A549 (cell line): Measurements from ENCODE around the gene CHEK1. TPM values are rescaled to one million over a fixed set of nuclear protein-coding genes. Genes with fewer than 3 reads are reported as not detected.

Experiments used
- ATAC-seq, 2 experiments: fragments of 200-7000 bp in 1 of 2; fragments of >200 bp in 1 of 2; cut with Nextera tagmentation in 1 of 2; cut with Tn5 transposase in 1 of 2; 3 replicates each; pipeline versions ENCODE4 v1.8.0 to v1.9.1; 2018 to 2020; ENCODE audit warnings: mild to moderate bottlenecking in 1 of 2, moderate library complexity in 1 of 2
- CTCF ChIA-PET: fragments of 300-600 bp; sonication (Branson Sonifier 250); formaldehyde crosslinking; extraction: SDS; loops from one replicate; lab custom pipeline; 2021; ENCODE audit warnings: antibody characterized with exemption, inconsistent platforms; lab: Yijun Ruan, JAX
- POLR2A ChIA-PET: fragments of 350-600 bp; formaldehyde crosslinking; extraction: SDS; loops from one replicate; lab custom pipeline; 2021; ENCODE audit warnings: antibody characterized with exemption, inconsistent platforms; lab: Yijun Ruan, JAX
- DNase-seq, 2 experiments: peaks; one replicate each; pipeline versions ENCODE4 v3.0.0 to v3.0.0-alpha.2; 2011 to 2016; ENCODE audit warnings: low read depth in 1 of 2, low spot score in 1 of 2
- FAIRE-seq: peaks from 2 replicates; lab custom pipeline; 2011; peaks lifted over from hg19 to GRCh38; lab: Jason Lieb, UNC
- H3K27ac ChIP-seq, 2 experiments: fragments of >200 bp; sonication (Bioruptor Twin); formaldehyde crosslinking; 3 replicates each; pipeline ENCODE4 v1.5.1; 2016 to 2017
- H3K4me1 ChIP-seq: fragments of >200 bp; sonication (Bioruptor Twin); formaldehyde crosslinking; 3 replicates; pipeline ENCODE4 v1.6.1; 2016
- H3K4me2 ChIP-seq: fragments of >200 bp; sonication (Bioruptor Twin); formaldehyde crosslinking; 3 replicates; pipeline ENCODE4 v1.6.1; 2016
- H3K4me3 ChIP-seq: fragments of >200 bp; sonication (Bioruptor Twin); formaldehyde crosslinking; 3 replicates; pipeline ENCODE4 v1.5.1; 2016
- H3K9me3 ChIP-seq: fragments of >200 bp; sonication (Bioruptor Twin); formaldehyde crosslinking; 3 replicates; pipeline ENCODE4 v1.6.1; 2016
- ATOH8 ChIP-seq: fragments of 250-450 bp; sonication (Bioruptor Pico); IDR thresholded peaks from 2 replicates; pipeline ENCODE4 v1.5.0; 2020; ENCODE audit warnings: low read depth, mild to moderate bottlenecking, moderate library complexity
- BHLHE40 ChIP-seq: IDR thresholded peaks from 2 replicates; pipeline ENCODE4 v1.6.1; 2012; ENCODE audit warnings: low read depth, low read length, inconsistent platforms
- CHD2 ChIP-seq: fragments of 150-350 bp; IDR thresholded peaks from 2 replicates; pipeline ENCODE4 v1.6.1; 2014; ENCODE audit warnings: low read length; ENCODE audit not compliant: partially characterized antibody
- CTCF ChIP-seq: fragments of >200 bp; sonication (Bioruptor Twin); formaldehyde crosslinking; IDR thresholded peaks from 3 replicates; pipeline ENCODE4 v1.5.1; 2016
- E2F6 ChIP-seq: IDR thresholded peaks from 2 replicates; pipeline ENCODE4 v1.6.1; 2012; ENCODE audit warnings: low read depth, borderline replicate concordance
- EHMT2 ChIP-seq: fragments of 200-600 bp; sonication (generic); IDR thresholded peaks from 2 replicates; pipeline ENCODE4 v1.6.1; 2016; ENCODE audit warnings: antibody characterized with exemption, low read depth, mild to moderate bottlenecking, moderate library complexity
- ESRRA ChIP-seq: fragments of 150-350 bp; IDR thresholded peaks from 2 replicates; pipeline ENCODE4 v1.6.1; 2014; ENCODE audit warnings: mild to moderate bottlenecking, low read length, borderline replicate concordance
- FOSB ChIP-seq: fragments of 250-450 bp; sonication (Bioruptor Pico); IDR thresholded peaks from 2 replicates; pipeline ENCODE4 v1.5.0; 2020; ENCODE audit warnings: mild to moderate bottlenecking, moderate library complexity
- FOXS1 ChIP-seq: fragments of 250-450 bp; sonication (Bioruptor Pico); IDR thresholded peaks from 2 replicates; pipeline ENCODE4 v1.5.0; 2020; ENCODE audit warnings: mild to moderate bottlenecking, moderate library complexity
- GATA3 ChIP-seq: IDR thresholded peaks from 2 replicates; pipeline ENCODE4 v1.6.1; 2012; ENCODE audit warnings: borderline replicate concordance
- HES2 ChIP-seq: fragments of >200 bp; sonication (Bioruptor Twin); formaldehyde crosslinking; IDR thresholded peaks from 2 replicates; pipeline ENCODE4 v1.6.1; 2016
- HEYL ChIP-seq: fragments of 250-450 bp; sonication (Bioruptor Pico); IDR thresholded peaks from 2 replicates; pipeline ENCODE4 v1.8.0; 2021; ENCODE audit warnings: mild to moderate bottlenecking, moderate library complexity
- HOXA7 ChIP-seq: fragments of 250-450 bp; sonication (Bioruptor Pico); IDR thresholded peaks from 2 replicates; pipeline ENCODE4 v1.5.0; 2020; ENCODE audit warnings: mild to moderate bottlenecking, moderate library complexity
- HOXB13 ChIP-seq: fragments of 250-450 bp; sonication (Bioruptor Pico); IDR thresholded peaks from 2 replicates; pipeline ENCODE4 v1.5.0; 2020; ENCODE audit warnings: low read depth, mild to moderate bottlenecking, moderate library complexity
- HOXB5 ChIP-seq: fragments of 250-450 bp; sonication (Bioruptor Pico); IDR thresholded peaks from 2 replicates; pipeline ENCODE4 v1.5.0; 2020; ENCODE audit warnings: mild to moderate bottlenecking, moderate library complexity
- JUNB ChIP-seq: fragments of >200 bp; sonication (Bioruptor Twin); formaldehyde crosslinking; IDR thresholded peaks from 2 replicates; pipeline ENCODE4 v1.6.1; 2016
- MYC ChIP-seq: IDR thresholded peaks from 2 replicates; pipeline ENCODE4 v1.6.1; 2012; ENCODE audit warnings: mild to moderate bottlenecking, inconsistent platforms, low read length, improper control_type of control experiment, borderline replicate concordance
- NPAS2 ChIP-seq: fragments of 250-450 bp; sonication (Bioruptor Pico); IDR thresholded peaks from 2 replicates; pipeline ENCODE4 v1.8.0; 2022; ENCODE audit warnings: mild to moderate bottlenecking, moderate library complexity, borderline replicate concordance
- NR3C1 ChIP-seq: fragments of >200 bp; sonication (Bioruptor Twin); formaldehyde crosslinking; IDR thresholded peaks from 3 replicates; pipeline ENCODE4 v1.6.1; 2017
- PBX3 ChIP-seq: IDR thresholded peaks from 2 replicates; pipeline ENCODE4 v1.6.1; 2012
- POLR2AphosphoS2 ChIP-seq: conservative IDR thresholded peaks from 2 replicates; pipeline ENCODE4 v1.6.1; 2012; ENCODE audit warnings: low read length, improper control_type of control experiment, inconsistent platforms
- RARB ChIP-seq: fragments of 250-450 bp; sonication (Bioruptor Pico); IDR thresholded peaks from 2 replicates; pipeline ENCODE4 v1.8.0; 2021; ENCODE audit warnings: mild to moderate bottlenecking, moderate library complexity
- RCOR1 ChIP-seq: fragments of 150-350 bp; IDR thresholded peaks from 2 replicates; pipeline ENCODE4 v1.6.1; 2014; ENCODE audit warnings: antibody characterized with exemption, low read length, low read depth
- SREBF2 ChIP-seq: fragments of 450-650 bp; IDR thresholded peaks from 2 replicates; pipeline ENCODE4 v1.6.1; 2014; ENCODE audit warnings: mild to moderate bottlenecking, moderate library complexity
- USF2 ChIP-seq: fragments of 450-650 bp; IDR thresholded peaks from 2 replicates; pipeline ENCODE4 v1.6.1; 2014; ENCODE audit warnings: antibody characterized with exemption
- ZC3H11A ChIP-seq: fragments of 450-650 bp; IDR thresholded peaks from 2 replicates; pipeline ENCODE4 v1.6.1; 2014; ENCODE audit warnings: antibody characterized with exemption, mild to moderate bottlenecking
- ZNF302 ChIP-seq: fragments of 250-450 bp; sonication (Bioruptor Pico); IDR thresholded peaks from 2 replicates; pipeline ENCODE4 v1.9.0; 2021; ENCODE audit warnings: inconsistent platforms, mild to moderate bottlenecking, moderate library complexity
- WGBS: methylation state at CpG from one replicate; pipeline ENCODE4 v1.1.6; 2017; ENCODE audit errors: missing lambda C conversion rate; 5-methylcytosine and 5-hydroxymethylcytosine counted together
- polyA plus RNA-seq, 4 experiments: library from polyadenylated mRNA; depleted of rRNA in 3 of 4; stranded (reverse); fragments of >200 nt; fragmentation: RNase III in 1 of 4; extraction: RNeasy Plus Mini Kit Qiagen cat#74134 plus additional on column Dnase treatment in 1 of 4; gene quantifications; 2 replicates in 3 of 4; 3 replicates in 1 of 4; pipeline ENCODE4 v1.2.3, GENCODE V29; 2011 to 2017

The CHEK1 gene
- polyA plus RNA-seq, 2 of the 4 experiments (the other 2 are of a cell fraction), result 35.2 to 64.5 TPM

- Histone ChIP-seq H3K4me3 (no peak within 1 kb of the TSS), H3K9me3 (no peaks in the 10 kb centered on the region), H3K4me2 (no peak within 1 kb of the TSS), H3K4me1 (no peaks in the 10 kb centered on the region), H3K27ac (no peak within 1 kb of the TSS)
- CTCF ChIA-PET, result interaction anchor here (0.7 to 1.2 kb wide), 2 partner anchors 14 to 21 kb away, joined by 3 read pairs; no protein-coding TSS in a partner anchor
- TF ChIP-seq NPAS2 (CRISPR knock-in tag) (no peak), ATOH8 (CRISPR knock-in tag) (no peak), POLR2AphosphoS2 (no peak), HEYL (CRISPR knock-in tag) (no peak), FOSB (CRISPR knock-in tag) (no peak), CTCF (no peak), SREBF2 (no peak), RARB (no peak), USF2 (no peak), E2F6 (no peak), ZC3H11A (no peak), EHMT2 (no peak), FOXS1 (CRISPR knock-in tag) (no peak), ZNF302 (CRISPR knock-in tag) (no peak), CHD2 (no peak), HES2 (no peak), BHLHE40 (no peak), RCOR1 (no peak), PBX3 (no peak)
- POLR2A ChIA-PET, result no interaction called here
- no peak for FAIRE-seq
- ATAC-seq, result no peak
- no peak for DNase-seq
- WGBS, result 100% methylated on average over 1 of the region's 1 CpG
These were observed 55.8 kb downstream of the CHEK1 start, which contains the start of gene ACRV1 for GRCh38 chr11:125680747-125681146. TSS of gene ACRV1 (minus strand) at chr11:125680847. CDS start at chr11:125680780, 67 bp downstream.

- DNase-seq (no peak), ATAC-seq (no peak), FAIRE-seq (no peak)
- WGBS, result 94% methylated on average over 9 of the region's 9 CpGs
- no peak for TF ChIP-seq NR3C1
- TF ChIP-seq HOXB13 (CRISPR knock-in tag), result no peak
- no peak for TF ChIP-seq MYC
- no peak for TF ChIP-seq JUNB
- TF ChIP-seq BHLHE40, result no peak
- TF ChIP-seq HOXA7 (CRISPR knock-in tag), result no peak
- TF ChIP-seq ESRRA, result no peak
- TF ChIP-seq HOXB5 (CRISPR knock-in tag), result no peak
- no peak for TF ChIP-seq GATA3
- no peak overlapping the region for H3K4me2 ChIP-seq
- no peaks in the 10 kb centered on the region for H3K9me3 ChIP-seq
- CTCF ChIA-PET, result no interaction called here
- POLR2A ChIA-PET, result no interaction called here
- no peaks in the 10 kb centered on the region for H3K4me1 ChIP-seq
- H3K27ac ChIP-seq, result no peak overlapping the region
- no peak overlapping the region for H3K4me3 ChIP-seq
These were observed 60.3 kb downstream of the CHEK1 start for GRCh38 chr11:125685228-125685627.
